HG02642 (cell line): ENCODE results near the gene ABL1.
"Not testable (repeated sequence)": the region's sequence is repeated elsewhere in the genome, so short reads cannot be mapped to it uniquely, and the experiment has no call there.

Source experiments
- ATAC-seq: cut with Tn5 transposase; IDR thresholded peaks from one replicate; pipeline ENCODE4 v1.9.1; 2021; ENCODE audit warnings: mild to moderate bottlenecking; ENCODE audit not compliant: unreplicated experiment, poor library complexity

The ABL1 gene

GRCh38 chr9:130834371-130835336 is at the start of gene ABL1:
Gene ABL1, plus strand, starts transcription at chr9:130835254. Its CDS starts 193 bp downstream, at chr9:130835447.
- peak; percentile 75 for ATAC-seq

GRCh38 chr9:130785940-130786508 is 49.0 kb upstream of the ABL1 start:
- ATAC-seq, result no peak

GRCh38 chr9:130786526-130786925 is 48.5 kb upstream of the ABL1 start:
- no peak for ATAC-seq

GRCh38 chr9:130789747-130790672 is 45.0 kb upstream of the ABL1 start:
- no peak for ATAC-seq

- no peak for ATAC-seq
Observed at GRCh38 chr9:130791303-130791894, 43.7 kb upstream of the ABL1 start.

GRCh38 chr9:130793589-130793988 is 41.5 kb upstream of the ABL1 start:
- ATAC-seq, result no peak

- ATAC-seq, result not testable (repeated sequence)
Observed at GRCh38 chr9:130794021-130794420, 41.0 kb upstream of the ABL1 start.

- not testable (repeated sequence) for ATAC-seq
Observed at GRCh38 chr9:130794423-130794822, 40.6 kb upstream of the ABL1 start.

- ATAC-seq, result no peak
Observed at GRCh38 chr9:130794923-130795495, 40.0 kb upstream of the ABL1 start.

GRCh38 chr9:130803116-130803515 is 31.9 kb upstream of the ABL1 start:
- ATAC-seq, result not testable (repeated sequence)

- no peak for ATAC-seq
Observed at GRCh38 chr9:130805510-130806326, 29.3 kb upstream of the ABL1 start.

- ATAC-seq, result no peak
Observed at GRCh38 chr9:130806327-130806716, 28.7 kb upstream of the ABL1 start.

GRCh38 chr9:130810609-130811136 is 24.4 kb upstream of the ABL1 start:
- ATAC-seq, result no peak

GRCh38 chr9:130815242-130815808 is 19.7 kb upstream of the ABL1 start:
- ATAC-seq, result no peak

- no peak for ATAC-seq
Observed at GRCh38 chr9:130817914-130818313, 17.1 kb upstream of the ABL1 start.

GRCh38 chr9:130820135-130820738 is 14.8 kb upstream of the ABL1 start:
- ATAC-seq, result no peak

- ATAC-seq, result no peak
Observed at GRCh38 chr9:130823435-130823834, 11.6 kb upstream of the ABL1 start.

GRCh38 chr9:130824079-130824478 is 11.0 kb upstream of the ABL1 start:
- ATAC-seq, result no peak
